HG03520 (cell line): ENCODE measurements around the gene CYSRT1.

Experiments used
- ATAC-seq: cut with Tn5 transposase; IDR thresholded peaks from one replicate; pipeline ENCODE4 v1.9.1; 2021; ENCODE audit warnings: mild to moderate bottlenecking, moderate library complexity; ENCODE audit not compliant: unreplicated experiment

The CYSRT1 gene

DNA sequence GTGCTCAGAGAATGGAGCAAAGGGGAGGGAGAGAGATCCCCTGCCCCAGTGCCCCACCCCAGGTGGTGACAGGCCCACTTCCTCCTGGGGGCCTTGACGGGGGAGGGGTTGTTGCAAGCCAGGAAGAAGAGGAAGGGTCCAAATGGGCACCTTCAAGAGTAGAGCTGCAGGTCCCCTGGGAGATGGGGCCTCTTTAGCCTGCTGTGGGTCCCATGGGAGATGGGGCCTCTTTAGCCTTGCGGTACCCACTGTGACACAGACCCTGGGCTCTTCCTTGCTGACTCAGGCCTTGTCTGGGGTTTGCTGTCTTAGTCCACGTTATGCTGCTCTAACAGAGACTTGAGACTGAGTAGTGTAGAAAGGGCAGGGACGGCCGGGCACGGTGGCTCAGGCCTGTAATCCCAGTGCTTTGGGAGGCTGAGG, 43.0 kb downstream of the CYSRT1 start:
- no peak for ATAC-seq

DNA sequence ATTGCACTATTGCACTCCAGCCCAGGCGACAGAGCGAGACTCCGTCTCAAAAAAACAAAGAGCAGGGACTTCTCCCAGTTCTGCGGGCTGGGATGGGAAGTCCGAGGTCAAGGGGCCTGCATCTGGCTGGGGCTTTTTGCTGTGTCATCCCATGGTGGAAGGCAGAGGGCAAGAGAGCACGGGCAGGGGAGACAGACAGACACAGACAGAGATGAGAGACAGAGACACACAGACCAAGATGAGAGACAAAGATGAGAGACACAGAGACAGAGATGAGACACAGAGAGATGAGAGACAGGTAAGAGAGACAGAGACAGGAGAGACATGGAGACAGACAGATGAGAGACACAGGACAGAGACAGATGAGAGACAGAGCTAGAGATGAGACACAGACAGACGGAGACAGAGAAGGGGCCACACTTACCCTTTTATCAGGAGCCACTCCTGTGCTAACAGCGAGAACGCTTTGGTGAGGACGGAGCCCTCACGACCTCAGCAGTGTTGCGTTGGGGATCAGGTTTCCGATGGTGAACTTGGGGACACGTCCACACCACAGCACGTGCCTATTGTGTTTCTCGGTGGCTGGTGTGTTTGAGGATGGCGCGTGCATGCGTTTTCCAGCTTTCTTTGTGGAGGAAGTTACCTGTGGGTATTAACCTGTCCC, 43.7 kb downstream of the CYSRT1 start:
- ATAC-seq: no peak

- ATAC-seq: no peak
Observed at GRCh38 chr9:137269231-137269772, 44.3 kb downstream of the CYSRT1 start.

- no peak for ATAC-seq
Observed at GRCh38 chr9:137270929-137271695, 46.1 kb downstream of the CYSRT1 start.

DNA sequence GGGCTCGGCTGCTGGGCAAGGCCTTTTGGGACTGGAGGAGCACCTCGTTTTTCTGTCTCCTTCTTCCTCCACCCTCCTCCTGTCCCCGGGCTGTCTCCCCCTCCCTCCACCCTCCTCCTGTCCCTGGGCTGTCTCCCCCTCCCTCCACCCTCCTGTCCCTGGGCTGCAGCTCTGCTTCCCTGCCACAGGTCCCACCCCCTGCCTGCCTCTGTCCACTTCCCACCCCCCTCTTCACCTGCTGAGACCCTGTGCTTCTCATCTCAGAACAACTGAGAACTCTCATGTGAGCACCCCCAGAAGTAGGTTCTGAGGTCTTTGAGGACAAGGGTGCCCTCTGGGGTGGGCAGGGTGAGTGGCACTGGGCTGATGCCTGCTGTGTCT, 46.7 kb downstream of the CYSRT1 start:
- ATAC-seq: no peak

- no peak for ATAC-seq
Observed at GRCh38 chr9:137272241-137273094, 47.5 kb downstream of the CYSRT1 start.

DNA sequence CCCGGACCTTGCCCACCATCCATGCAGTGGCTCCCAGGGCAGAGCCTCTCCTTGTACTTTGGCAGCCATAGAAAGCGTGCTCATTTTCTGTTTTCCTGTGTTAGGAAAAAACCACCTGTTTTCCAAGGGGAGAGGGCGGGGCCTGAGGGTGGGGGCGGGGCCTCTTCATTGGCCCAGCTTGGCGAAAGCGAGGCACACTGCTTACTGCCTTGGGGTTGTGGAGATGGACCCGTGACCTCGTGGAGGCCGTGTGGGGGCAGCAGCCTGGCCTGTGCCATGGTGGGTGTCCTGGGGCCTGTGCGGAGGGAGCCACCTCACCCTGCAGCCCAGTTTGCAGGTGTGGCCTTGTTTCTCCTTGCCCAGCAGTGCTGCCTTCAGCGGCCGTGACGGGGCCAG, 48.1 kb downstream of the CYSRT1 start:
- ATAC-seq: no peak

DNA sequence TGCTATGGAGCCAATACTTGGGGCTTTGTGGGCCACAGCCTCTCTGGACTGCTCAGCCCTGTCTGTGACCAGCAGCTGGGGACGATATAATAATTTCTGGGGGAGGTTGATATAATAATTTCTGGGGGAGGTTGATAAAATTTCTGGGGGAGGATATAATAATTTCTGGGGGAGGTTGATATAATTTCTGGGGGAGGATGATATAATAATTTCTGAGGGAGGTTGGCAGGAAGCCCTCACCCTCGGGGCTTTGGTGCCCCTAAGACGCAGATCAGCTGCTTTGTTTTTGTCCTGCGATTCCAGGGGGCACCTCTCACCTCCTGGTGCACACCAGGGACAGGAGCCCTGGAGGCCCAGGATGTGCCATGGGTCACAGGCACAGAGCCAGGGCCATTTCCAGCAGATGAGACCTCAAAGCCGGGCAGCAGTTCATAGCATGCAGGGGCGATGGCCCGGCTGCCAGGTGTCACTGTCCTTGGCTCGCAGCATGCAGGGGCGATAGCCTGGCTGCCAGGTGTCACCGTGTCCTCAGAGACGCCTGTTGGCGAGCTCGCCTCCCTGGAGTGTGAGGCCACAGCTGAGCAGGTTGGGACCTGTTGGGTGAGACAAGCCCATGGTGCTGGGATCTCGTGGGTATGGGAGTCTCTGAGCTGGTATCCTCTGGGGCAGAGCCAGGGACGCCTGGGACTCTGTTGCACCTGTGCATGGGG, 48.8 kb downstream of the CYSRT1 start:
- ATAC-seq: no peak

- no peak for ATAC-seq
Observed at GRCh38 chr9:137275203-137275587, 50.2 kb downstream of the CYSRT1 start.
